H9 (cell line): ENCODE data around the gene C19orf81. TPM values are rescaled to one million over a fixed set of nuclear protein-coding genes. Genes with fewer than 3 reads are reported as not detected.

ENCODE experiments used
- DNase-seq: peaks from one replicate; pipeline ENCODE4 v3.0.0-alpha.2; 2017
- H2AFZ ChIP-seq: one replicate; pipeline ENCODE4 v1.6.1; 2013; ENCODE audit warnings: mild to moderate bottlenecking, low read length, control low read depth, moderate library complexity
- H2AK5ac ChIP-seq: 2 replicates; pipeline ENCODE4 v1.6.1; 2013; ENCODE audit warnings: low read length, control low read depth, mixed read lengths; ENCODE audit not compliant: insufficient read length
- H2BK120ac ChIP-seq: one replicate; pipeline ENCODE4 v1.6.1; 2013; ENCODE audit warnings: low read depth, mild to moderate bottlenecking, low read length, control low read depth, inconsistent platforms; ENCODE audit not compliant: poor library complexity, severe bottlenecking
- H2BK12ac ChIP-seq: 2 replicates; pipeline ENCODE4 v1.6.1; 2013; ENCODE audit warnings: low read length, control low read depth, mixed read lengths, low read depth; ENCODE audit not compliant: insufficient read length
- H2BK15ac ChIP-seq: 2 replicates; pipeline ENCODE4 v1.6.1; 2013; ENCODE audit warnings: low read depth, low read length, control low read depth
- H2BK20ac ChIP-seq: one replicate; pipeline ENCODE4 v1.6.1; 2013; ENCODE audit warnings: low read depth, mild to moderate bottlenecking, low read length, control low read depth, inconsistent platforms; ENCODE audit not compliant: poor library complexity, severe bottlenecking
- H2BK5ac ChIP-seq: 2 replicates; pipeline ENCODE4 v1.6.1; 2013; ENCODE audit warnings: low read length, control low read depth, mixed read lengths; ENCODE audit not compliant: insufficient read length
- H3K14ac ChIP-seq: 2 replicates; pipeline ENCODE4 v1.6.1; 2013; ENCODE audit warnings: low read length, control low read depth; ENCODE audit not compliant: insufficient read depth
- H3K18ac ChIP-seq: 2 replicates; pipeline ENCODE4 v1.6.1; 2013; ENCODE audit warnings: low read depth, mild to moderate bottlenecking, mixed read lengths, low read length, control low read depth; ENCODE audit not compliant: insufficient read length
- H3K23ac ChIP-seq: 2 replicates; pipeline ENCODE4 v1.6.1; 2013; ENCODE audit warnings: low read length, control low read depth, mixed read lengths, low read depth; ENCODE audit not compliant: insufficient read length
- H3K23me2 ChIP-seq: 2 replicates; pipeline ENCODE4 v1.6.1; 2013; ENCODE audit warnings: low read depth, mild to moderate bottlenecking, mixed read lengths, low read length, control low read depth; ENCODE audit not compliant: insufficient read length, poor library complexity, severe bottlenecking
- H3K27ac ChIP-seq: 2 replicates; pipeline ENCODE4 v1.5.1; 2013; ENCODE audit warnings: low read length, control low read depth, mixed read lengths, low read depth; ENCODE audit not compliant: insufficient read length
- H3K27me3 ChIP-seq: 2 replicates; pipeline ENCODE4 v1.6.1; 2013; ENCODE audit warnings: low read length, control low read depth, inconsistent platforms; ENCODE audit not compliant: insufficient read depth
- H3K4ac ChIP-seq: 2 replicates; pipeline ENCODE4 v1.6.1; 2013; ENCODE audit warnings: low read depth, mild to moderate bottlenecking, control low read depth, inconsistent platforms, low read length, moderate library complexity
- H3K4me1 ChIP-seq: 2 replicates; pipeline ENCODE4 v1.6.1; 2013; ENCODE audit warnings: low read length, control low read depth, inconsistent platforms; ENCODE audit not compliant: insufficient read depth
- H3K4me2 ChIP-seq: 2 replicates; pipeline ENCODE4 v1.6.1; 2013; ENCODE audit warnings: low read length, control low read depth, mixed read lengths; ENCODE audit not compliant: insufficient read length, insufficient read depth
- H3K56ac ChIP-seq: 2 replicates; pipeline ENCODE4 v1.6.1; 2013; ENCODE audit warnings: low read depth, mild to moderate bottlenecking, mixed read lengths, low read length, control low read depth; ENCODE audit not compliant: insufficient read length
- H3K79me1 ChIP-seq: 2 replicates; pipeline ENCODE4 v1.6.1; 2013; ENCODE audit warnings: low read depth, mild to moderate bottlenecking, moderate library complexity, low read length, control low read depth, inconsistent platforms; ENCODE audit not compliant: insufficient read depth, poor library complexity, severe bottlenecking
- H3K79me2 ChIP-seq: 2 replicates; pipeline ENCODE4 v1.6.1; 2013; ENCODE audit warnings: low read length, control low read depth, inconsistent platforms; ENCODE audit not compliant: insufficient read depth
- H3K9ac ChIP-seq: 2 replicates; pipeline ENCODE4 v1.6.1; 2013; ENCODE audit warnings: low read length, control low read depth, mixed read lengths; ENCODE audit not compliant: insufficient read length; ENCODE audit errors: extremely low read depth
- H3K9me3 ChIP-seq: one replicate; pipeline ENCODE4 v1.6.1; 2013; ENCODE audit warnings: low read depth, low read length, inconsistent platforms; ENCODE audit not compliant: control insufficient read depth
- H3T11ph ChIP-seq: one replicate; pipeline ENCODE4 v1.6.1; 2013; ENCODE audit warnings: mild to moderate bottlenecking, low read length, control low read depth, inconsistent platforms
- H4K20me1 ChIP-seq: one replicate; pipeline ENCODE4 v1.6.1; 2013; ENCODE audit not compliant: control insufficient read depth, insufficient read length, insufficient read depth
- H4K5ac ChIP-seq: 2 replicates; pipeline ENCODE4 v1.6.1; 2013; ENCODE audit warnings: low read depth, mild to moderate bottlenecking, mixed read lengths, low read length, control low read depth; ENCODE audit not compliant: insufficient read length
- H4K8ac ChIP-seq: replicated peaks from 2 replicates; pipeline ENCODE4 v1.6.1; 2013; ENCODE audit warnings: low read length, control low read depth, mixed read lengths, low read depth; ENCODE audit not compliant: insufficient read length
- H4K91ac ChIP-seq: 2 replicates; pipeline ENCODE4 v1.6.1; 2013; ENCODE audit warnings: low read depth, mild to moderate bottlenecking, moderate library complexity, mixed read lengths, low read length, control low read depth; ENCODE audit not compliant: insufficient read length
- H3K27ac Mint-ChIP-seq, 3 experiments: 2 replicates in 2 of 3; 3 replicates in 1 of 3; pipeline ENCODE4 v1.8.0; 2020 to 2021; ENCODE audit warnings: mixed read lengths in 3 of 3, mild to moderate bottlenecking in 1 of 3, moderate library complexity in 1 of 3
- H3K27me3 Mint-ChIP-seq: 2 replicates; pipeline ENCODE4 v1.8.0; 2021; ENCODE audit warnings: low read depth, mild to moderate bottlenecking, moderate library complexity, mixed read lengths
- H3K36me3 Mint-ChIP-seq, 3 experiments: 2 replicates in 2 of 3; 3 replicates in 1 of 3; pipeline ENCODE4 v1.8.0; 2020 to 2021; ENCODE audit warnings: low read depth in 3 of 3, mixed read lengths in 3 of 3; ENCODE audit not compliant: insufficient read depth in 1 of 3
- H3K4me1 Mint-ChIP-seq, 2 experiments: 2 replicates each; pipeline ENCODE4 v1.8.0; 2020; ENCODE audit warnings: mixed read lengths in 2 of 2
- H3K4me3 Mint-ChIP-seq, 2 experiments: 2 replicates in 1 of 2; 3 replicates in 1 of 2; pipeline ENCODE4 v1.8.0; 2020 to 2021; ENCODE audit warnings: mild to moderate bottlenecking in 2 of 2, mixed read lengths in 2 of 2, moderate library complexity in 1 of 2
- H3K9me3 Mint-ChIP-seq, 2 experiments: 2 replicates in 1 of 2; 3 replicates in 1 of 2; pipeline ENCODE4 v1.8.0; 2020; ENCODE audit warnings: mild to moderate bottlenecking in 2 of 2, mixed read lengths in 2 of 2, moderate library complexity in 1 of 2
- WGBS: extraction: QIAGEN DNeasy Blood & Tissue Kit; methylation state at CpG from one replicate; pipeline ENCODE4 v1.1.7; 2013; ENCODE audit warnings: missing lambda C conversion rate, low lambda C conversion rate, mixed read lengths; ENCODE audit not compliant: insufficient read length; ENCODE audit errors: extremely low coverage; 5-methylcytosine and 5-hydroxymethylcytosine counted together
- total RNA-seq: library from RNA; stranded (reverse); gene quantifications from 2 replicates; pipeline ENCODE4 v1.2.1, GENCODE V29; 2021
- TF ChIP-seq, protein P1 (sequence below): fragments of 200-600 bp; sonication (generic); conservative IDR thresholded peaks from 3 replicates; pipeline ENCODE4 v1.8.0; 2021; ENCODE audit warnings: antibody characterized with exemption, mild to moderate bottlenecking

The C19orf81 gene
- total RNA-seq, 1 experiment from 2014 or later, result 11.0 TPM

DNA sequence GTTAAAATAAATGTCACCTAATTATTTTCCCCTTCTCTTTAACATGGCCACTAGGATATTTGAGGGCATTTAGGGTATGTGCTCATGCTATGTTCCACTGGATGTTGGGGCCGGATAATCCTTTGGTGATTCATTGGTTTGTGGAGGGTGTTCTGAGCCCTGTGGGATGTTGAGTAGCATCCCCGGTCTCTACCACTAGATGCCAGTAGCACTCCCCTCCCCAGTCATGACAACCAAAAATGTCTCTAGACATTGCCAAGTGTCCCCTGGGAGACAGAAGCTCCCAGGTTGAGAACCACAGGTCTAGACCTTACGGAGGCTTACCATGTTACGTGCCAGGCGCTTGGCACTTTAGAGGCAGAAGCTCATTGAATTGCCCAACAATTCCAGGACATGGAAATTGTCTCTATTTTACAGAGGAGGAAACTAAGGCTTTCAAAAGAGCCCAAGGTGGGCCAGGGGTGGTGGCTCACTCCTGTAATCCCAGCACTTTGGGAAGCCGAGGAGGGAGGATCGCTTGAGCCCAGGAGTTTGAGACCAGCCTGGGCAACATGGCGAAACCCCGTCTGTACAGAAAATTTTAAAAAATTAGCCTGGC, 56.3 kb downstream of the C19orf81 start:
- H2BK12ac ChIP-seq, result no peak overlapping the region
- Mint-ChIP-seq H3K4me3 (no peak overlapping the region), H3K27me3 (peaks cover 81% of the 10 kb centered on the region), H3K9me3 (no peaks in the 10 kb centered on the region), H3K36me3 (no peaks in the 10 kb centered on the region), H3K4me1 (peaks cover 6 to 16% of the 10 kb centered on the region in 2 experiments), H3K27ac (0 out of 7 replicates have a peak overlapping the region, but pooled peaks of 1 of the 3 experiments have one; percentile 87)
- WGBS, result no CpG with 5 or more reads among the region's 9 CpGs
- no peak overlapping the region for H2BK5ac ChIP-seq
- H3K79me1 ChIP-seq, result no peaks in the 10 kb centered on the region
- DNase-seq, result peak; percentile 67
- H4K20me1 ChIP-seq, result no peaks in the 10 kb centered on the region
- no peak overlapping the region for H4K91ac ChIP-seq
- no peak overlapping the region for H3K23ac ChIP-seq
- no peak overlapping the region for H2AFZ ChIP-seq
- H3K27me3 ChIP-seq, result peaks cover 4% of the 10 kb centered on the region; the same call in 1 of the 2 replicates
- no peak overlapping the region for H4K5ac ChIP-seq
- H3K9ac ChIP-seq, result no peak overlapping the region
- no peak overlapping the region for H2AK5ac ChIP-seq
- no peak overlapping the region for H3K4ac ChIP-seq
- no peaks in the 10 kb centered on the region for H3K79me2 ChIP-seq
- H3K4me2 ChIP-seq, result no peak overlapping the region
- no peak overlapping the region for H4K8ac ChIP-seq
- no peak overlapping the region for H3K56ac ChIP-seq
- no peak overlapping the region for H3T11ph ChIP-seq
- TF ChIP-seq, protein P1, sequence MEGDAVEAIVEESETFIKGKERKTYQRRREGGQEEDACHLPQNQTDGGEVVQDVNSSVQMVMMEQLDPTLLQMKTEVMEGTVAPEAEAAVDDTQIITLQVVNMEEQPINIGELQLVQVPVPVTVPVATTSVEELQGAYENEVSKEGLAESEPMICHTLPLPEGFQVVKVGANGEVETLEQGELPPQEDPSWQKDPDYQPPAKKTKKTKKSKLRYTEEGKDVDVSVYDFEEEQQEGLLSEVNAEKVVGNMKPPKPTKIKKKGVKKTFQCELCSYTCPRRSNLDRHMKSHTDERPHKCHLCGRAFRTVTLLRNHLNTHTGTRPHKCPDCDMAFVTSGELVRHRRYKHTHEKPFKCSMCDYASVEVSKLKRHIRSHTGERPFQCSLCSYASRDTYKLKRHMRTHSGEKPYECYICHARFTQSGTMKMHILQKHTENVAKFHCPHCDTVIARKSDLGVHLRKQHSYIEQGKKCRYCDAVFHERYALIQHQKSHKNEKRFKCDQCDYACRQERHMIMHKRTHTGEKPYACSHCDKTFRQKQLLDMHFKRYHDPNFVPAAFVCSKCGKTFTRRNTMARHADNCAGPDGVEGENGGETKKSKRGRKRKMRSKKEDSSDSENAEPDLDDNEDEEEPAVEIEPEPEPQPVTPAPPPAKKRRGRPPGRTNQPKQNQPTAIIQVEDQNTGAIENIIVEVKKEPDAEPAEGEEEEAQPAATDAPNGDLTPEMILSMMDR, result peak; percentile 84
- H3K23me2 ChIP-seq, result no peaks in the 10 kb centered on the region
- H3K18ac ChIP-seq, result no peak overlapping the region
- H3K27ac ChIP-seq, result no peak overlapping the region
- H3K9me3 ChIP-seq, result no peaks in the 10 kb centered on the region
- no peak overlapping the region for H2BK15ac ChIP-seq
- H2BK20ac ChIP-seq, result no peak overlapping the region
- H3K14ac ChIP-seq, result no peak overlapping the region
- H2BK120ac ChIP-seq, result no peak overlapping the region
- H3K4me1 ChIP-seq, result 0 out of 2 replicates have a peak, but pooled peaks cover 3% of the 10 kb centered on the region
